NCI-H510A treated with DMSO at 0.1 percent for 48 hours (cell line): Measurements from ENCODE around the gene EPB41L1.
A peak's percentile ranks its signal among the peaks of the same experiment; 100 is the strongest.

Source experiments
- DNase-seq: peaks from one replicate; lab custom pipeline; 2025; lab: John Stamatoyannopoulos, UW

The EPB41L1 gene

GRCh38 chr20:36225666-36226065 lies 71.1 kb downstream of the EPB41L1 start:
- DNase-seq = no peak

DNA sequence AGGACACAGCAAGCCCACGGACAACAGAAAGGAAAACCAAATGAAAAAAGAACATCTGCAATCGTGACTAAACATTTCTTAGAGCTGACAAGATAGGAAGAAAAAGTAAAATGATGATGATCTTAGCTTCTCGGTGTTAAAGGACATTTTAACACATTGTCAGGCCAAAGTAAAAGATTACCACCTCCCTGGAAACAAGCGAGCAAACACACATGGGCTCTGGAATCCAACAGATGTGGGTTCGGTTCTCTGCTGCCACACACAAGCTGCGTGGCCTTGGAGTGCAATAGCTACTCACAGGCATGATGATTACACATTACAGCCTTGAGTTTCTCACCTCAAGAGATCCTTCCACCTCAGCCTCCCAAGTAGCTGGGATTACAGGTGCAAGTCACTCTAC lies 74.2 kb downstream of the EPB41L1 start:
- no peak for DNase-seq

DNA sequence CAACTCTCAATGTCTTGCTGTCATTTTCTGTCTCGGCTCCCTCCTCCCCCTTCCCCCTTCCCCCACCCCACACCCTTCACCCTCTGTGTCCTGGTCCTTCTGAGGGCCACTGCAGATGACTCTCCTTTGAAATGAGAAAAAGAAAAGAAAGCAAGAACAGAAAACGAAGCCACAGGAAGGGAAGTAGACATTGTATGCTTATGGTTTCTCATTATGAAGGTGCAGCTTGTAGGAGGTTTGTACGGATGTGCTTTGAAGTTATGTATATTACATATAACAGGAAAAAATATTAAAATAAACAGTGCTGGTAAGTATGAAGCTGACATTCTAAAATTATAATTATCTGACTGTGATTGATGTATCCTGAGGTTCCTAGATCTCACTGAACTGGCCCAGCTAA lies 75.5 kb downstream of the EPB41L1 start:
- DNase-seq = no peak

DNA sequence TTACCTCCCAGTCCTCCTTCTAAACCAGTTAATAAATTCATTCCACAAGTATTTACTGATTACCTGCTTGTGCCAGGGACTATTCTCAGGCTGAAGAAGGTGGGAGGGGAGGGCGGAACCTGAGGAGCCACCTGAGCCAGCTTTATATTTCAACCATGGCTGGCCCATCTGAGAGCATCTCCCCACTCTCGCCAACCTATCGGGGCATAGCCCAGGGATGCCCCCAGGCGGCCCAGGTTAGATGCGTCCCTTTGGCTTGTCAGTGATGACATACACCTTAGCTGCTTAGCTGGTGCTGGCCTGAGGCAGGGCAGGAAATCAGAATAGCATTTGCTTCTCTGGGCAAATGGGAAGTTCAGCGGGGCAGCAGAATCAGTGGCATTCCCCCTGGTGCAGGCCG lies 76.8 kb downstream of the EPB41L1 start:
- DNase-seq = no peak

DNA sequence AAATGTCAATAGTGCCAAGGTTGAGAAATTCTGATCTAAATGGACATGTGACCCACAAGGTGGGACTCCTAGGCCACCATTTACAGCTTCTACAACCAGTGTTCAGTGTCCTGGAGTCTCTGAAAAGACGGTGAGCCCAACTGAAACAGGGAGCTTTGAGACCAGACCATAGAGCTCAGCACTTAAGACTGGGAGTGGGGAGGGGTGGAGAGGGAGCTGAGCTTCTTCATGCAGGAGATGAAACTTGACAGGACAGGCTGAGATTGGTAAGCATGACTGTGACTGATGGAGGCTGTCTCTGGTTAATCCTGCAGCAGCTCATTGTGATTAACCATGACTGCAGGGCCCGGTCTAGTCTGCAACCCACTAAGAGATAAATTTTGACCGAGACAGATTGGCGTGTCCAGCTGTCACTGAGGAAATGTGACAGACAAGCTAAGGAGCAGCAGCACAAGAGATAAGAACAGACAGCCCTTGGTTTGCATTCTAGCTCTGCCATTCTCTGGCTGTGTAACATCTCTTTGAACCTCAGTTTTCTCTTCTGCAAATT lies 80.3 kb downstream of the EPB41L1 start:
- DNase-seq = no peak

DNA sequence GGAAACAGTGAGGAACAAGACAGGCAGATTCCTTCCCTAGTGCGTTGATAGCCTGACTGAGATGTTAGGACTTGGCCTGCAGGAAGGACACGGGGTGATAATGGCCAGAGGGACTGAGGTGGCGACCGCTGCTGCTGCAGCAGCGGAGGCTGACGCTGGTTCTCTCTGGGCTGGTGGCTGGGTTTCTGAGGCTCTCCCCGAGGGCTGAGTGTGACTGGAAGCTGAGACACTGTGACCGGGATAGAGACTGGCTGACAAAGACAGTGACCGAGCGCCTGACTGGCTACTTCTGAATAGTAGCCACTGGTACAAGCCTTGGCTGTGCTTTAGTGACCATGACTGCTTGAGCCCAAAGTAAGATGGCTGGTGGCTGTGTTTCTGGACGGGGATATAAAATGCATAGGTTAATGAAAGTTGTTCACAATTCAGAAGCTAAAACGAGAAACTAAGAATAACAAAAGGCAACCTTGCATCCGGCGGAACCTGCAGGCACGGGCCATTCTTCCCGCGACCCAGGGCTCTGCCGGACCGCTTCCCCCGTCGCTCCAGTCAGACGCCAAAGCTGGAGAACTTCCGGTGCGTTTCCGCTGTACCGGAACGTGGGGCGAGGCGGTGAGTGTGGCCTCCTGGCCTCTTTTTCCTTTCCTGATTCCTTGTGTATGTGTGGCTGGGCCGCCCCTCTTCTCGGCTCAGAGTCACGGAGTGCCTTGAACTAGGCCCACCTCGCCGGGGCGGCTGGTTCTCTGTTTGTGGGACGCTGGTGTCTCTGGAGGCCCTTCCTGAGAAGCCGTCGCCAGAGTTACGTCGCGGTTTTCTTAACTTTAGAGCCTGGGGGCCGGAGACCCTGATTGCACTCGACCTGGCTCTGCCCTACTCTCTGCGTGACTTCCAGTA lies 81.6 kb downstream of the EPB41L1 start, which contains the start of gene AAR2:
AAR2 (plus strand) TSS at position 587 of the 894 bp plus-strand sequence. CDS start 3,391 bp downstream, outside the sequence.
- peak; percentile 86 for DNase-seq

- no peak for DNase-seq
These were observed 82.2 kb downstream of the EPB41L1 start for GRCh38 chr20:36236786-36237121.

DNA sequence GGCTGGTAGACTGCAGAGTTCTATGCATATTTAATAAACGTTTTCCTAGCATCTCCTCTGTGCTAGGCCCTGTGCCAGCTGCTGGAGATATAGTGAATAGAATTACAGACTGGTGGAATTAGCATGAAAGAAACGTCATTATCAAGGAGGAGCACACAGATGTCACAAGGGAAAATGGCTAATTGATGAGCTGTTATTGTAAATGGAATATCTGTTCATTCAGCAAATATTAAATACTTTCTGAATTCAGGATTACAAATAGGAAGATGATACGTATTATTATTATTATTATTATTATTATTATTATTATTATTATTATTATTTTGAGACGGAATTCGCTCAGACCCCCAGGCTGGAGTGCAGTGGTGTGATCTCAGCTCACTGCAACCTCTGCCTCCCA lies 82.9 kb downstream of the EPB41L1 start:
- no peak for DNase-seq

DNA sequence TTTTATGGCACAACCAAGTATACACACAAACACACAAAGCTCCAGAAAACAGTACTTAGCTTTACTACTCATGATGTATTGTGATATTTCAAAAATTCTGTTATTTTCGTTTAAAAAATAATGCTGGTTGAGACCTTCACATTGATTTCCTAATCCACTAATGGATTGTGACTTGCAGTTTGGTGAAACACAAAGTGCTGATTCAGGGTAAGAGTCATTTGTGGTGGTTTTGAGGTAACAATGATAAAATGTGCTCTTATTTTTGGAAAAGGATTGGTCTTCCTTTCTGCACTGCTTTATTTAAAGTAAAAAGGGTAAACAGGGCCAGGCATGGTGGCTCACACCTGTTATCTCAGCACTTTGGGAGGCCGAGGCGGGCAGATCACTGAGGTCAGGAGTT lies 83.6 kb downstream of the EPB41L1 start:
- DNase-seq = no peak

DNA sequence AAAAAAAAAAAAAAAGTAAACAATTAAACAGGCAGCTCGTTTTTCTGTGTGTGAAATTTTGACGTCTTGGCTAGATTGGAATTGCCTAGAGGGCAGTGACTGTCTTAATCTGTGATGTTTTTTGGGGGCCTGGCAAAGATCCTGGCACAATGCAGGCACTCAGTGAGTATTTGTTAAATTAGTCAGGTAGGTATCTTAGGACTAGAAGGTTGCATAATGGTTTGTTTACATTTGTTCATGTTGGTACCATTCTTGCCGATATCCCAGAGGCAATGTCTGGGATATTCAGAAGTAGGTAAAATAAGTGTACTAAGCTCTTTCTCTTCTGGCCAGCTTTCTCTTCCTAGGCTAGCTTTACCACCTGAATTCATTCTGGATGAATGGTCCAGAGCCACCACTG lies 84.2 kb downstream of the EPB41L1 start:
- no peak for DNase-seq

GRCh38 chr20:36240076-36240475 lies 85.5 kb downstream of the EPB41L1 start:
- no peak for DNase-seq

DNA sequence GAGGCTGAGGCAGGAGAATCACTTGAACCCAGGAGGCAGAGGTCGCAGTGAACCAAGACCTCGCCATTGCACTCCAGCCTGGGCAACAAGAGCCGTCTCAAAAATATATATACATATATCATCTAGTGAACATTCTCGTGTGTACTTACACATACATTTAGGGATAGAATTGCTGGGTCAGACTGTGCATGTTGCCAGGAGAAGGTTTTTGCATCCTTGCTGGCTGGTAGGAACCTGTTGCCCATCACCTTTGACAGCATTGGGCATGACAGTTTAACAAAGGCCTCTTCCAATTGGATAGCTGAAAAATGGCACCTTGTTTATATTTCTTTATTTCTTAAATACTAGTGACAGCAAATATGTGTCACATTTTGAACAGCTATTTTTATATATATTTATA lies 87.1 kb downstream of the EPB41L1 start:
- no peak for DNase-seq

DNA sequence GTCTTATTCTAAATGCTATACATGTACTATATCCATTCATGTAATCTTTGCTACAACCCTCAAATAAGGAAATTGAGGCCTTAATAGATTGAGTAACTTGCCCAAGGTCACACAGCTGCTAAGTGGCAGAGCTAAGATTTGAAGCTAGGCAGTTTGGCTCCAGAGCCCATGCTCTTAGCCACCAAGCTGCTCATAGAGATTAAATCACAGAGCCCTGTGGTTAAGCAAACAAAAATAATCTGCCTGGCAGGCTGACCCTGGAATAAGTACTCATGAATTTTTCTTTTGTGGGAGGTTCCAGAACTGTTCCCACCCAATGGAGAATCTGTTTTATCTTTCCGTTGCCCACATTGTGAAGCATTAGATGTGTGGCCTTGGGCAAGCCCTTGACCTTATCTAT lies 89.2 kb downstream of the EPB41L1 start:
- DNase-seq = no peak

- DNase-seq = no peak
These were observed 91.9 kb downstream of the EPB41L1 start for GRCh38 chr20:36246401-36246800.

- no peak for DNase-seq
These were observed 94.3 kb downstream of the EPB41L1 start for GRCh38 chr20:36248836-36249235.

DNA sequence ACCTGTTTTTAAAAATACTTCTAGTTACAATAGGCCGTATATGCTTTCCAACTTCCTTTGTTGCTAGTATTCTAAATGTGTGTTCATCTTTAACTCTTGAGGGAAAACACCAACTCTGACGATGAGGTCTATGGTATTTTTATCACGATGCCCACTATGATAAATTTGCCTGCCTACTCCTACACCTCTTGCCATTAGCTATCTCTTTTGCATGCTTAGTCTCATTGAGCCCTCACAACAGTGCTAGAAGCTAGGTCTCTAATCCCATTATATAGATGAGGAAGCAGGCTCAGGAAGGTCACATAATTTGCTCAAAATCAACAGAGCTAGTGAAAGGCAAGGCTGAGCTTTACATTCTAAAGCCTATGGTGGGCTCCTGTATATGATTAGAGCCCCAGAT lies 94.9 kb downstream of the EPB41L1 start:
- no peak for DNase-seq

DNA sequence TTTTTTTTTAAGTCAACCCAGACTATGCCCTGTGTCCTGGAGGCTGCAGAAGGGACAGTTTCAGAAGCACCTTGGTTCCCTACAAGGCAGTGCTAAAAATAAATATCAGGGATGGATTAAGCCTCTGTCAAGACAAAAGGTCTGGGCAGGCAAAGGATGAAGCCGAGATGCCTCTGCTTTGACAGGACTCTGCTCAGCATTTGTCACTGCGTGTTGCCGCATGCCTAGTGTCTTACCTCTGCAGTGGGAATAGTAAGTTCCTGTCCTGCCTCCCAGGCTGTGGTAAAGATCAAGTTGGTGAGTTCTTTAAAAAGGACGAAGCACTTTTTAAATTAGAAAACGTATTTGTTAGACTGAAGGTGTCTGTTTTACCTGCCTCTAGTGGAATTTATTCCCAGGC lies 96.9 kb downstream of the EPB41L1 start:
- DNase-seq = no peak

- DNase-seq = no peak
These were observed 98.0 kb downstream of the EPB41L1 start for GRCh38 chr20:36252511-36252910.

DNA sequence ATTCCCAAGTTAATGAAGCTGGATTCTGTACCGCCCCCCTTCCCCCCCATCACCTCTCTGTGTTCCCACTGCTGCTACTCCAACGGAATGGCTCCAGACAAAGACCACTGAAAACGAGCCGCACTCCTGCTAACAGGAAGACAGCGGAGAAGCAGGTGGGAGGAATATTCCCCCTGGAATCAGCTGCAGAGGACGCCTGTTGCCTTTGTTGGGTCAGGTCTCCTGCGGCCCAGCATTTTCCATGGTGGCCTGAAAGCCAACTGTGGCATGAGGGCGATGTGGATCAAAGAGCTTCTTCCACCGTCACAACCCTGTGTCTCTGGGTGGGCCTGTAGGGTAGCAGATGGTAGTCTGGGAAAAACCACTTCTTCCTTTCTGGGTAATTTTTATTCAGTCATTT lies 98.5 kb downstream of the EPB41L1 start:
- no peak for DNase-seq

GRCh38 chr20:36254076-36254475 lies 99.5 kb downstream of the EPB41L1 start:
- DNase-seq = no peak

DNA sequence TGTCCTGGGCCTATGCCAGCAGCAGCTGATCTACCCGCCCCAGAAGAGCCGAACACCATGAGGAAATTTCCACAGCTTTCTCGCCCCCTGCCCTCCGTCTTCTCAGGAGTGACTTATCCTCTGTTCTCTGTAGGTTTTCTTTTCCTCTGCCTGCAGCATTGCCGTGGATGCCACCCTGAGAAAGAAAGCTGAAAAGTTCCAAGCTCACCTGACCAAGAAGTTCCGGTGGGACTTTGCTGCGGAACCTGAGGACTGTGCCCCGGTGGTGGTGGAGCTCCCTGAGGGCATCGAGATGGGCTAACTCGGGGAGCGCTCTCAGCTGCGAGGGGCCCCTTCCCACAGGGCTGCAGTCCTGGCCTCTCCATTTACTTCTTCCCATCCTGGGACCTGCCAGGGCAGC lies 100.9 kb downstream of the EPB41L1 start:
- no peak for DNase-seq

DNA sequence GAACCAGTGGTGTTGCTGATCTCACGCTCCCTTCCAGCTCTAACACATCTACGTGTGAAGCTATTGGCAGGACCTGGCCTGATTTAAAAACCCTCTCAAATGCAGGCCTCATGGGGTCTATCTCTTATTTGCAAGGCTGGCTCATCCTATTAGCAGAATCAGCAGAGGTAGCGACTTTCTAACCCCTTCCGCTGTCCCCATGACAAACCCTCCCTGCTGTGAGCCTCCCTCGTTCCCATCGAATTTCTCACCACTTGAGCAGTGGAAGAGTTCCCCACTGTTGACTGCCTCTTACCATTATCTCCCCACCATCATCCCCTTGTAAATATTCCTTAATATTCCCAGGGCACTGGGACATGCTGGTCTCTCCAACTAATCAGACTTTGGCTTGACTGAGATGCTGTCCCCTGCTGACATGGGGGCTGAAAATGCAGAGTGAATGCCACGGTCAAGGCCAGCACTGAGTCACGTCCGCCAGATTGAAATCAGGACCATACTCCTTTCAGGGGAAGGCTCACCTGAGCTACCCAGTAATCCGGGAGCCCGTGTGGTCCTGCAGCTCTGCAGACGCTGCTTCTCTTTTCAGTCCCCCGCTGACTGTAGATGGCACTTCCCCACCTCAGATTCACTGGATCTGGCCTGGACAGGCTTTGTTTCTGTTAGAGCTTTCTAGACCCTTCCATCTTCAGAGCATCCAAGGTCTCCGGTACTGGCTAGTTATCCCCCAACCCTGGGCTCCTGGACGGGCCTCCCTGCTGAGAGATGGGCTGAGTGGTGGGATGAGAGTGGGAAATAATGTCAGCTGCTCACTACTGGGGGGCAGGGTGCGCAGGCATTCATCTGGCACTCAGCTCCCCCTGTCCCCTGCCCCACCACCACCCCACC lies 104.9 kb downstream of the EPB41L1 start:
- DNase-seq = no peak

DNA sequence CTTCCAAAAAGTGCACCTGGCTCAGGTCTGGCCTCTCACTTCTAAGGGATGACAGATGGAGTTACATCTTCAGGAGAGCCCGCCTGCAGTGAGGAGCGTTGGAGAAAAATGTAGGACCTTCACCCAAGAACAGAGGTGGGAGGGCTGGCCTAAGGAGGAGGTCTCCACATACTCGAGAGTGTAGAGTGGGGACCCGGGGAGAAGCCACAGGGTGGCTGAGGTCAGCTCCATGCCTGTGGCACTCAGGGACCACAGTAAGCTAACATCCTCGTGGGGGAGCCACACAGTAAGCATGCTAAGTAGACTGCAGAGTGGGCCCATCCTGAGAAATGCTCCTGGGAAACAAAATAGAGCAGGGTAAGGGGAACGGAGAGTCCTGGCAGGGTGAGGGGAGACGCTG lies 105.8 kb downstream of the EPB41L1 start:
- DNase-seq = no peak
